LNCaP clone FGC (cell line): ENCODE results near the gene ZCCHC4.

Experiments
- DNase-seq: peaks from one replicate; pipeline ENCODE4 v3.0.0-alpha.2; 2011; ENCODE audit warnings: low read depth
- H3K4me3 ChIP-seq: 2 replicates; pipeline ENCODE4 v1.5.1; 2011; ENCODE audit warnings: mild to moderate bottlenecking, low read depth, low read length, control low read depth
- CTCF ChIP-seq: IDR thresholded peaks from 2 replicates; pipeline ENCODE4 v1.5.1; 2012; ENCODE audit warnings: mild to moderate bottlenecking; ENCODE audit not compliant: control insufficient read depth, insufficient read depth; ENCODE audit errors: extremely low read depth

The ZCCHC4 gene

GRCh38 chr4:25307596-25307995, 5.0 kb upstream of the ZCCHC4 start:
- no peak for DNase-seq
- no peak overlapping the region for H3K4me3 ChIP-seq
- no peak for TF ChIP-seq CTCF

DNA sequence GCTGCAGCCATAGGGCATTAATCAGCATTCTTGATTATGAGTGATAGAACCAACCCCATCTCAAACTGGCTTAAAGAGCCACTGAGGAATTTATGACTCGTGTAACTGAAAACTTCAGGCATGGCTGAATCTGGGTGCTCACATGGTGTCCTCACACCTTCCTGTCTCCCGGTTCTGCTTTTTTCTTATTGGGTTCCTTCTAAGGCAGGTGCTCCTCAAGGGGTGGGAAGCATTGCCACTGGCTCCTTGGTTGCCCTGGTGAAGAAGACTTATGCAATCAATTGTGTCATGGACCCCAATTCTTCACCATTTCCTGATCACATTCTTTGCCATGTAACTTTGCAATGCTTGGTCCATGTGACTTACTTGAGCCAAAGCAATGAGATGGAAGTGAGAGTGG, 4.3 kb upstream of the ZCCHC4 start:
- H3K4me3 ChIP-seq: no peak overlapping the region
- DNase-seq: no peak
- TF ChIP-seq CTCF: no peak

DNA sequence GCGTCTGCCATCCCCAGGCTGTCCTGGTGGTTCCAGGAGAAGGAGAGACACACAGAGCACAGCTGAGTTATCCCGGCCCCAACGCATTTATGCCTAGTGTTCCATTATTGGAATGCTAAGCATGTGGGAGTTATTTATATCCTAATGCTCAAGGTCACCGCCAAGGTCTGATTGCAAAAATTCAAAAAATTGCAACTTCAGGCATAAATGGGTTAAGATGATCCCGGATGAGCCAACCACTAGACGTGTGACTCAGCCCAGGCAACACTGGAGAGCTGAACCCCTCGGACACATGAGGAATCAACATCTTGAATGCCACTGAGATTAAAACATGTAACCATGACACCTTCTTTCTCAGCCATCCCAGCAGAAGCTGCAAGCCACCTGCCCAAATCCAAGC, 3.8 kb upstream of the ZCCHC4 start:
- no peak for DNase-seq
- TF ChIP-seq CTCF: no peak
- H3K4me3 ChIP-seq: no peak overlapping the region

- no peak for DNase-seq
- no peak for TF ChIP-seq CTCF
- no peak overlapping the region for H3K4me3 ChIP-seq
These were observed 2.3 kb upstream of the ZCCHC4 start for GRCh38 chr4:25310066-25310802.

DNA sequence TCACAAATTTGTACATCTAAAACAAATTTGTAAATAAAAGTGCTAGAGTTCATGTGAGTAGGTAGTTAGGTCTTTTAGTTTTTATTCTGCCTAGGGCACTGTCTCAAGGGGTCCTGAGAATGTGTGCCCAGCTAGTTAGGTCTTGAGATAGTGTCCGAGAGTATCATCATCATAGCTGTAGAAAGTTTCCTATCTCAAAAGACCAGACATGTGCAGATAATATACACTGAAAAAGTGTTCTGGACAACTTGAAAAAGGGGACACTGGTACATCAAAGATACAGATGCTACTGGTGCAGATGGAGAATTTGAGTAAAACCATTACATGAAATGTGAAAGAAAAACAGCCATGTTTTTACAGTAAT, 1.8 kb upstream of the ZCCHC4 start:
- no peak for DNase-seq
- TF ChIP-seq CTCF: no peak
- no peak overlapping the region for H3K4me3 ChIP-seq

DNA sequence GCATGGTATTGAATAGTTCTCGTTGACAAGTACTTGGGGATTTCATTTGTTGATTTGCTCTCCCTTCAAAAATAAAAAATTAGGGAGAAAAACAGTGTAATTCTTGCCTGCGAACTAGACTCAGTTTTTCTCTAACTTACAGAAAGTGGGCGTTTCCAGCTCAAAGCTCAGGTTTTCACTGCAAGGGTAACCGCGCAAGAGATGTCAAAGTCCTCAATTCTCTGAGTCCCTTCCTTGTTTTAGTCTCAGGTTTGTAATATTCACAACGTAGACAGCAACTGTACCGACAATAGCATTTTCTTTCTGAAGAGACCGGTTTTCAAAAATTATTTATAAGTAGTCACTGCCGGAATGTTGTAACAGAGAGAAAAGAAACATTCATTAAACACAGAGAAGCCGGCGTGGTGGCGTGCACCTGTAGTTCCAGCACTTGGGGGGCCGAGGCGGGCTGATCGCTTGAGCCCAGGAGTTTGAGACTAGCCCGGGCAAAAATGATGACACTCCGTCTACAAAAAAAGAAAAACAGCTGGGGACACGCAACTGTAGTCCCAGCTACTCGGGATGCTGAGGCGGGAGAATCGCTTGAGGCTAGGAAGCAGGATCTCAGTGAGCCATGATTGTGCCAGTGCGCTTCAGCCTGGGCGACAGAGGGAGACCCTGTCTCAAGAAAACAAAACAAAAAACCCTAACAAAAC, 774 bp downstream of the ZCCHC4 start:
- no peak for DNase-seq
- peak overlapping the region; percentile 71 for H3K4me3 ChIP-seq
- no peak for TF ChIP-seq CTCF
